CD4-positive, alpha-beta T cell treated with Interleukin-15 for 1 hour (primary cell): ENCODE data around the gene ADAMTS18.
"Not testable (repeated sequence)": the region's sequence is repeated elsewhere in the genome, so short reads cannot be mapped to it uniquely, and the experiment has no call there.

Experiments
- DNase-seq: peaks from one replicate; pipeline ENCODE4 v3.0.0-alpha.2; 2020

Gene ADAMTS18

GRCh38 chr16:77322757-77323156 lies 112.1 kb downstream of the ADAMTS18 start:
- DNase-seq = no peak

GRCh38 chr16:77317059-77317458 lies 117.8 kb downstream of the ADAMTS18 start:
- DNase-seq = no peak

GRCh38 chr16:77310877-77311276 lies 124.0 kb downstream of the ADAMTS18 start:
- DNase-seq = no peak

DNA sequence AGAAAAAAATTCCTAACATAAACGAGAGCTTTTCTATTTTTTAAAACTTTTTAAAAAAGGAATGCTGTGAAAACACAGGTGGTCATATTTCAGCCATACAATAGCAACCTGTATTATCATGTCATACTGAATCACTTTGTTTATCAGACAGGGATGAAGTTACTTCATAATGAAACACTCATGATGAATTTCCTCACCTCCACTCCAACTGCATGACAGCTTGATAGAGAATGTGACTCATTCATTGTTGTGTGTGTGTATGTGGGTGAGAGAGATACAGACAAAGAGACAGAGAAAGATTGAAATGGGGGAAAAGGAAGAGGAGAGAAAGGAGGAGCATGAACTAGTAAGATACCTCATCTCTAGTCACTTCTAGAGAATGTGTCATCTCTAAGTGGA lies 126.7 kb downstream of the ADAMTS18 start:
- no peak for DNase-seq

DNA sequence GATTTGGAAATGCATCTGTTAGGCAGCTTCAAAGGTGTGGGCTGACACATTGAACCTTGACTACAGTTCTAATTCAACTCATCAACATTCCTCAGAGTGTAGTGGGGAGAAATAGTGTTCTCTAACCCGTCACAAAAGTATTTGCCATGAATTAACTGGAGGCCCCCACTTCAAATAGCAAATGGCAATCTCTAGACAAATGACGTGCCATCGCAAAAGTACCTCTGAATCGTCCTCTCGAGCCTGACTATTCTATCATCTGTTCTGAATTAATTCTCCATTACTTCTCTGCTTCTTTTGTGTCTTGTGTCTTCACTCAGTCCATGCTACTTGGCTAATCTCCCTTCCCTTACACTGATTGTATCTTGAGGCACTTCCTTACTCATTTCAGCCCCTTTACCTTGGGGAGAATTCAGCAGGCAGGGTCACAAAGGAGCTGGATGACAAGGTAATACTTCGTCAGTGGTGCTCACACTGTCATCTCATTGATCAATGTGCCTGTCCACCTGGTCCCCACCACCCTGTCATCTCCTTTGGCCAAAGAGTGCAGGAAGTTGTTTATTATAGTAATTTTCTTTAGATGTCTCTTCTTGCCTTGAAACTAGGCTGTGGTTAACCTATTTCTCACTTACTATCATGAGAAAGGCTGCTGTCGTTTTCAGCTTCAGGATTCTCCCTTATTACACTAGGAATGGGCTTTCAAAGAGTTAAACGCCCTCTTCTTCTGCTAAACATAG lies 127.2 kb downstream of the ADAMTS18 start:
- DNase-seq = no peak

GRCh38 chr16:77306075-77306474 lies 128.8 kb downstream of the ADAMTS18 start:
- no peak for DNase-seq

GRCh38 chr16:77304877-77305276 lies 130.0 kb downstream of the ADAMTS18 start:
- DNase-seq = no peak

DNA sequence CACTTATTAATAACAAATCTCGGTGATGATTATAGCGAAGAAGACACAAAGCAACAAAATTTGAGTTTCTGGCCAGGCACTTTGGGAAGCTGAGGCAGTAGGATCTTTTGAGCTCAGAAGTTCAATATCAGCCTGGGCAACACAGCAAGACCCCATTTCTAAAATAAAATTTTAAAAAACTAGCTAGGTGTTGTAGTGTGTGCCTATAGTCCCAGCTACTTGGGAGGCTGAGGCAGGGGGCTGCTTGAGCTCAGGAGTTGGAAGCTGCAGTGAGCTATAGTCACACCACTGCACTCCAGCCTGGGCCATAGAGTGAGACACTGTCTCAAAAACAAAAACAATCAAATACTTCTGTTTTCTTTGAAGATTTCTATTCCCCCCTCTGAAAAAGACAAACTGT lies 130.7 kb downstream of the ADAMTS18 start:
- DNase-seq = no peak

- no peak for DNase-seq
Observed at GRCh38 chr16:77302674-77303073, 132.2 kb downstream of the ADAMTS18 start.

DNA sequence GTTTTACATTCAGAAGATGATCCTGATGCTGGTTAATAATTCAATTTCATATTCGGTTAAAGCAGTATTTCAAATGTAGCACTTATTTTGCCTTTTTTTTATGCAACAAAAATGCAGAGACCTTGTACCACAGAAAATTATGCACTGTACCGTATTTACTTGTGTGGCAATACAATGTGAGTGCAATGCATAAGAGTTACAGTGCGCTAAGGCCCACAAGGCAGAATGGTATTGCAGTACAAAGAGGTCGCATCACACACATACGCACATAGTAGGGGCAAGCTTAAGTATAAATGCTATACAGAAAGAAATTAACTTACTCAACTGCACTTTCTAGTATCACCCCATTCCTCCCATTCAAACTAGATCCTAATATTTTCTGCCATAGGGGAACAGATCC lies 132.6 kb downstream of the ADAMTS18 start:
- DNase-seq = no peak

DNA sequence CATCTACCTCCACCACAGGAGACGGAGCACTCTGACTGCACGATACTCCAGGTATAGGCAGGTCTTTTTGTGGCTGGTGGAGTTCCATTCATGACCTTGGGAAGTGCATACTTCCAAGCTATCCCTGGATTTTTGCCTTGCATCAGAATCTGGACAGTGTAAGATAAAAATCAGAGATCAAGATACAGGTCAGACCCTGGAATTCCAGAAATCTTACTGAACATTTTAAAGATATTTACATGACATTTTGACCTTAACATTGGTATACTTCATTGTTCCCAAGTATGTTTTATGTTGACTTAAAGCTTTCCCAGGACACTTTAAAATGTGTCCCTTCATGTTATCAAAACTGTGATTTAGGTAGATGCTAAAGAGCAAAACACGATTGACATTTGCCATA lies 134.6 kb downstream of the ADAMTS18 start:
- DNase-seq = no peak

DNA sequence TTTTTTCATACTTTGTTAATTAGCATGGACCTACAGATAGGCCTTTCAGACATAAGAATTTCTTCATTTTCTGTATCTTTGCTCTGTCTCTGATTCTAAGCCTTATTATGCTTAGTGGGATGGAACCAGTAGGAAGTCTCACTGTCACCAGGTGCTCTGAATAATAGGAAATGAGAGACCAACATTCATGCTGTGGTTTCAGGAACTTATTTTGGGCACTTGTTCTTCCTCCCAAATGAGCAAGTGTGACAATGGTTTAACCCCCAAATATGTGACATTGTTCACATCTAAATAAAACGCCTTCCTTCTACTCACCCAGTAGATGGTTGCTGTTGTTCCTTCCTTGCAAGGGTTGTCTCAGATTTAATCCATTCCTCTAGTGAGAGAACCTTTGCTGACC lies 135.4 kb downstream of the ADAMTS18 start:
- no peak for DNase-seq

DNA sequence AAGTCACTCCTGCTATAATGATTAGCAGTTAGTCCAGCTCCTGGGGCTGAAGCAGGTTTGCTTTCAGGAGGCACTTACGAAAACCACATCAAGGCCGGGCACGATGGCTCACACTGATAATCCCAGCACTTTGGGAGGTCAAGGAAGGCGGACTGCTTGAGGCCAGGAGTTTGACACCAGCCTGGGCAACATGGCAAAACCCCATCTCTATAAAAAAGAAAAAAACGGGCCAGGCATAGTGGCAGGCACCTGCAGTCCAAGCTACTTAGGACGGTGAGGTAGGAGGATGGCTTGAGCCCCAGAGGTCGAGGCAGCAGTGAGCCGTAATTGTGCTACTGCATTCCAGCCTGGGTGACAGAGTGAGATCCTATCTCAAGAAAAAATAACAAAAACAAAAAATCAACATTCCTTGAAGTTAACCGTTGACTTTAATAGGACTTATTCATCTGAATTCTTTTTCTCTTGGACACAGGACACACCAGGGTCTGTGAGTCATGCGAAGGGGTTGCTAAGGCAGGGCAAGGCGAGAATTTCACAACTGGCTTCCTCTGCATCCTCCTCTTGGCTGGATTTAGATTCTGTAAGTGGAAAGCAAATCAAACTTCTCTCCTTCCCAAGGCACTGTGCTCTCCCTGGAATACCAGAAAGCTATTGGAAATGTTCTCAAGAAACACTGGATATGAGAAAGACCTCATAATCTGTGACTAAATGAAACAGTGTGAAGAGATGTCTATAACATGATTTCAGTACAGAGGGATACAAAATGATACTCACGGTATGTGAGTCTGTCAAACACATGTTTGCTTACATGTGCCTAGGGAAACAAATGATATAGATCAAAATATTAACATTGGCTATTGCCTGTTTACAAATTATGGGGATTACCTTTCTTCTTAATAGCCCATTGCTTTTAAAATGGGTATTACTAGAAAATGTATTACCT lies 136.1 kb downstream of the ADAMTS18 start:
- no peak for DNase-seq

- no peak for DNase-seq
Observed at GRCh38 chr16:77297996-77298395, 136.8 kb downstream of the ADAMTS18 start.

GRCh38 chr16:77295896-77296295 lies 138.9 kb downstream of the ADAMTS18 start:
- DNase-seq = no peak

GRCh38 chr16:77290451-77291115 lies 144.3 kb downstream of the ADAMTS18 start:
- no peak for DNase-seq

DNA sequence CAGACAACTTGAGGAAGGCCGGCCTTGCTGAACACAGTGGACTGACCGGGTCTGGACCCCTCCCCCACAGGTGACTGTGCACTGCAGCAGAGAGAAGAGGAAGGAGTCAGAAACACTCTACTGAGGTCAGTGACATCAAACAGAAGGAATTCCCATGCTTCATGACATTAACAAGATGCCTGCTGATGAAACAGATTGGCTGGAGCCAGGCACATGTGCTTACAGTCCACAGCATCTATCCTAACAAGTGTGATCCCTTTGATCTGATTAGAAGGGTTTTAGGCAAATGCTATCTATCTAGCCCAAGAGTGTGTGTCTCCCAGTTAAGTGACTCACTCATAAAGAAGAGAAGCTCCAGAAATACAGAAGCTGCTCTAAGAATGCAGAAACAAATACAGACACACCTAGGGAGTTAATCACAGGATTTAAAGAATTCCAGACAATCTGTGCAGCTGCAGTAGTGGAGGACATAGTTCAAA lies 145.5 kb downstream of the ADAMTS18 start:
- no peak for DNase-seq

GRCh38 chr16:77288222-77288621 lies 146.6 kb downstream of the ADAMTS18 start:
- DNase-seq = no peak

DNA sequence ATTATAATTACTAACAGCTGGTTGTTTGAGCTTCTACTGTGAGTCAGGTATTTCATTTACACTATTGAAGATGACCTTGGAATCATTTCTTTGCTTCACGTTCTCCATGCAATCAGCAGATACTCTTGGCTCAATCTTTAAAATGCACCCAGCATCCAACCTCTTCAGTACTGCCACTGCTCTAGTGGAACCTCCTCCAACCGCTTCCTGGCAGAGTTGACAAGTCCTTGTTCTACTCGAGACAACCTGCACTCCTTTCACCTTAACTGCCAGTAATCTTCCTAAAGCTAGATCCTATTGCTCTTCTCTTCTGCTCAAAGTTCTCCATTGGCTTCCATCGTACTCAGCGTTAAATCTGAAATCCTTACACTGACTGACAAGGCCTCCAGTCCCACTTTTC lies 149.2 kb downstream of the ADAMTS18 start:
- DNase-seq = no peak

DNA sequence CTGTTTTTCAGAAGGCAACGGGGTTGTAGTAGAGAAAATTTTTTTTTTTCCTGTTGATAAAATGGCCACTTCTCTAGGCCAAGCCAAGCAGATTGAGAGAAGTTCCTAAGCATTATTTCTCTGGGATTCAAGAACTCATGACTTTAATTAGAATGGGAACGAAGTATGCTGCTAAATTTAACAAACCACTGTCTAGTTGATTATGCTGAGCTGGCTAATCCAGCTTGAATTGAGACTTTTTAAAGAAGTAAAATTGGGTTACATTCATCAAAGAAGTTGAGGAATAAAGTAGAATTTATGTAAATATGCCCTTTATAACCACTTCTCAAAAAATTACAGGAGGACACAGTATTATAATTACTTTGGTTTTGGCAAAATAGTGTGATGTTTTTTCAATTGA lies 152.5 kb downstream of the ADAMTS18 start:
- DNase-seq = no peak

DNA sequence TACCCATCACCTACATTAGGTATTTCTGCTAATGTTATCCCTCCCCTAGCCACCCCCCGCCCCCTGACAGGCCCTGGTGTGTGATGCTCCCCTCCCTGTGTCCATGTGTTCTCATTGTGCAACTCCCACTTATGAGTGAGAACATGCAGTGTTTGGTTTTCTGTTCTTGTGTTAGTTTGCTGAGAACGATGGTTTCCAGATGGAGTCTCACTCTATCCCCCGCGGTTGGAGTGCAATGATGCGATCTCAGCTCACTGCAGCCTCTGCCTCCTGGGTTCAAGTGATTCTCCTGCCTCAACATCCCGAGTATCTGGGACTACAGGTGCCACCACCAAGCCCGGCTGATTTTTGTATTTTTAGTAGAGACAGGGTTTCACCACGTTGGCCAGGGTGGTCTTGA lies 155.5 kb downstream of the ADAMTS18 start:
- not testable (repeated sequence) for DNase-seq

DNA sequence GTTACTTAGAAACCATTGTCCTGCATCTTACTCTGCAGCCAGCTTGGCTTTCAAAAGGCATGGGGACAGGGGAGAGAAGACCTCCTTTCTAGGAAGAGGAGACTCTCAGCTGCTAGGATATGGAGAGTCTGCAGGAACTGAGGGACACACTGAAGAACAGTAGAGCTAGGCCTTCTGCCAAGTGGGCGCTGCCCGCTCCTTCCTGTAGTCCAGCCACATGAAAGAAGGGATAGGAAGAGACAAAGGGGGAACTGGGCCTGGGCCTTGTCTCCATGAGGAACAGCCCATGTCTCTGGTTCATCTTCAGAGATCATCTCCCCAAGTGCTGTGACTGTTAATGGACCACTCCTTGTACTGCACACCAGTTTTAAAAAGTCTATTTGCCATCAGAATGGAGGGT lies 157.3 kb downstream of the ADAMTS18 start:
- no peak for DNase-seq

DNA sequence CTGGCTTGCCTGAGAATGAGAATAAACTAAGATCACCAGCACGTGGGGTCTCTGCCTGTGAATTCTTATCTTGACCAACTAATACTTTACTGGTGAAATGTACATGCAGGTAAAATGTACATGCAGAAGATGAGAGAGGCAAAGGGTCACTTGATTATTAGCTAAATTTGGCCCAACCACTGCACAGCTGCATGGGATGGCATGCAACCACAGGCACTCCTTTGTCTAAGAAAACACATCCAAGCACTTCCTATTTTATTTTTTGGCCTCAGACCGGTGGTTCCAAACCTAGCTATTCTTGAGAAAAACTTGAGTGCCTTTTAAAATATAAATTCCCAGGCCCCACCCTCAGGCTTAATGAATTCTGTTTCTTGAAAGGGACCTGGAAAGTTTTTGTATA lies 157.7 kb downstream of the ADAMTS18 start:
- no peak for DNase-seq
